Activated naive CD4-positive, alpha-beta T cell (primary cell): ENCODE results near the gene CSNK1D.
"Not testable (repeated sequence)": the region's sequence is repeated elsewhere in the genome, so short reads cannot be mapped to it uniquely, and the experiment has no call there.

Source experiments
- DNase-seq, 4 experiments: peaks; one replicate each; lab custom pipeline; 2025; lab: John Stamatoyannopoulos, UW

The CSNK1D gene

GRCh38 chr17:82274134-82275020 lies 877 bp upstream of the CSNK1D start:
- DNase-seq, result no peak

DNA sequence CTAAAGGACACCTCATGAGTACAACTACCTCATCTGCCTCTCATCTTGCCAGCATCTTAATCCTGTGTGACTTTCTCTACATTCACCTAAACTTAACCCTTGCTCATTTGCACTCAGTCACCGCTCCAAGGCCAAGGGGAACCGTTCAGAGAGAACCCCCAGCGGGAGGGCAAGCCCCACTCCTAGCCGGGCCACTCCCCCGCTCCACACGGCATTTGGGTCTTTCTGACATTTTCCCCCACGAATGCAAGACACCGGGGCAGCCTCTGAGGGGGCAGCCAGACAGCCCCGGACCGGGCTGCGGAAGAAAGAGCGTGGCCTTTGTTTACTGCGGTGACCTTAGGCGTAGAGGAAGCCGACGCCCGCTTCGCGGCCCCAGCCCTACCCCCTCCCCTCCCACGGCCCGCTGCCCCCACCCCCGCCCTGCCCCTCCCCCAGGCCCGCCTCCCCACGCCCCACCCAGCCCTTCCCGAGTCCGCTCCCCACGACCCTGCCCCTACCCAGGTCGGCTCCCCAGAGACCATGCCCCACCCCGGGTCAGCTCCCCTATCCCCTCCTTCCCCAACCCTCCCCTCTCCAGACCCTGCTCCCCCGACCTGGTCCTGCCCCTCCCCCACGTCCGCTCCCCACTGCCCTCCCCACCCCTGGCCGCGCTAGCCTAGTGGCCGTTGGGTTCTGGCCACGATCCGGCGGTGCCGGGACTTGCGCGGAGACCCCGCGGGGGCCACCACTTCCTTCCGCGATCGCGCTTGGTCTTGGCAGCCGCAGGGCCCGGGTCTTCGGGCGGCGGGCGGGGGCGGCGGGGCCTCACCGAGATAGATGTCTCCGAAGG lies 789 bp downstream of the CSNK1D start:
- peak in 2 of 4 experiments; percentile 12 to 20 for DNase-seq

GRCh38 chr17:82271401-82271800 lies 2.1 kb downstream of the CSNK1D start:
- DNase-seq, result no peak

DNA sequence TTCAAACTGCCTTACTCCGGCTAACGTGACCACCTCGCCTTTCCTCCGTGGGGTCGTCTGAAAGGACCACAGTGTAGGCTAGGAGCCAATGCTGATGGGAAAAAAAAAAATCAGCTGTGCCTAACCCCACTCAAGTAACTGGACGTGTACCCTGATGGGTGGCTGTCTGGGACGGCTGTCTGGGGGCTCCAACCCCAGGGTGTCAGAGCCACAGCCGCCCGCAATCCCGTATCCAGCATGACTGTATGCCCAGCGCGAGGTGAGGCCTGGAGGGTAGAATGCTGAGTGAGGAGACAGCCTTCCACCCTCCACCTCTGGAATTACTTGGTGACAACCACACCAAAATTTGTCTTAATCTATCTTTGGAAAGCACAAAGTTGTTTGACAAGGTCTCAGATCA lies 2.8 kb downstream of the CSNK1D start:
- no peak for DNase-seq

DNA sequence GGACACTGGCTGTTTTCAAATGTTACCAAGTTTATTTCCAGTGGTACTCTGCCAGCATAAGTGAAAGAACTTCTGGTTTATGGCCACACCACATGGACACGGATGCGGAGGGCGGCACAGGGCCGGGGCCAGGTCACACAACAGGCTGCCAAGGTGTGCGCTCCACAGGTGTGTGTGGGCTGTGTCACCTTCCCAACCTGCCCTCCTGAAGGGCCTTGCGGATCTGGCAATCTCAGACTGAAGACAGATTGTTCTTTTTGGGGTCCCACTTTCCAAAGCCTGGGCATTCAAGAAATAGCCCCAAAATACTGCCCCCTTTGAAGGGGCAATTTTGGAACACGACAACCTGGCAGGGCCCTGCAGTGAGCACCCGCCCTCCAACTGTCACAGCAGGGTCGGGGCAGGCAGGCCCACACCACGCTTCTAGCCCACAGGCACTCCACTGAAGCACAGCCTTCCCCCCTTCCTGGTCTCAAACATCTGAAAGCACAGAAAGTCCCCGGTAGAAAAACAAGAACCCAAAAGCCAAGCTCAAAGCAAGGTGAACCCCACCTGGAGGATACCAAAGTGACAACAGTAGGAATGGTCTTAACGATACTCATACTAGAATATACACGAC lies 3.5 kb downstream of the CSNK1D start:
- DNase-seq, result no peak

GRCh38 chr17:82269138-82269881 lies 4.2 kb downstream of the CSNK1D start:
- no peak for DNase-seq

GRCh38 chr17:82267575-82268379 lies 5.7 kb downstream of the CSNK1D start:
- peak in 1 of 4 experiments; percentile 15 for DNase-seq

DNA sequence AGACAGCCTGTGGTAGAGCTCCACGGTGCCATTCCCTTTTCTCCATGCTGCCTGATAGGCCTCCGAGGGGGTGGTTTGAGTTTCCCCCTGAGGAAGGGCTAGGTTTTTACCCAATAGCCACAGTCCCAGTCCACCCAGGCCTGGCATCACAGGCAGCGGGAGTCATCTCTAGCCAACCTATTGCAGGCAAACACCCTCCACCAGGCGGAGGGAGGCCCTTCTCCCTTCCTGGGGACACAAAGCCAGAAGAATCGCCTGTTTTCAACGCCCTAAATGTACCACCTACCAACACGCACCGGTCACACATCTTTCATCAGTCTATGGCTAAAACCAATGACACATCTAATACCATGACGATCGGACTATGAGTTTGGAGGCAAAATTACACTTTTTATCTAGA lies 7.4 kb downstream of the CSNK1D start:
- DNase-seq, result no peak

DNA sequence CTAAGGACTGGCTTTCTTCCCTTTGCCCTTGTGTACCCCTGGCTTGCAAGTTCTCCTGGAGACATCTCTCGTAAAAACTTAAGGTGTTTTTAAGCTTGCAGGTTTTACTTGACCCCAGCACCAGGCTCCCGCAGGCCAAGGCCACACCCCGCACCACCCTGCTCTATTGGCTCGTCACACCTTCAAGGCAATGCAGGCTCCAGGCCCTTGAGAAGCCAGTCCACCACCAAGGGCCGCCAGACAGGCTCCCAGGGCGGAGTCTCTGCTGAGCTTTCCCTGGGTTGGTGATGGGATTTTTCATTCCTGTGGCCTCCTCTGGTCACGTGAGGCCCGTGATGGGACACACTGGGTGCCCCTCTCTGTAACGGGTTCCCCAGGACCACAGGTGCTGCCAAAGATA lies 9.9 kb downstream of the CSNK1D start:
- no peak for DNase-seq

- no peak for DNase-seq
These were observed 11.2 kb downstream of the CSNK1D start for GRCh38 chr17:82262344-82262743.

- not testable (repeated sequence) for DNase-seq
These were observed 13.2 kb downstream of the CSNK1D start for GRCh38 chr17:82259972-82260961.

GRCh38 chr17:82258555-82258954 lies 14.9 kb downstream of the CSNK1D start:
- DNase-seq, result no peak

GRCh38 chr17:82257473-82257872 lies 16.0 kb downstream of the CSNK1D start:
- DNase-seq, result peak in 2 of 4 experiments; percentile 15 to 29

- DNase-seq, result no peak
These were observed 17.1 kb downstream of the CSNK1D start for GRCh38 chr17:82256242-82256885.

DNA sequence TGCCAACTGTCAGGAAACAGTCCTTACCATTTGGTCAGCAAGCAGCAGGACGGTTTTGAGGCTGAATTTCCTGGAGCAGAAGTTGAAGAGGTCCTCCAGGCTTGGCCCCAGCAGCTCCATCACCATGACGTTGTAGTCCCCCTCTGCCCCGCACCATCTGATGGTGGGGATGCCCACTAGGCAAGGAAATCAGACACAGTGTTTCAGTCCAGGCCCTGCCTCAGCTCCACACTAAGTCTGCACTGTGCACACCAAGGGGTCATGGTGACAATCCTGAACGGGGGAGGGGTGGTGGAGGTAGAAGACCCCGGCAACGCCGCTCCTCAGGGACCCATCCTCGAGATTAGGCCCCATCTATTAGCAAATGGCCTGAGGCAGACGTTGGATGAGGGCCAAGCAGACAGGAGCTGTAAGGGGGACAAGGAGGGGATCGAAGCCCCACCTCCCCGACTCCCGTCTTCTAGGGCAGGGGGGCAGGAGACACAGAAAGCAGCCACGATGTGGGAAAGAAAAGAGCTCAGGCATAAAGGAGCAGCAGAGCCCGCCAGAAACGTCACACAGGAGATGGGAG lies 18.0 kb downstream of the CSNK1D start:
- DNase-seq, result no peak

DNA sequence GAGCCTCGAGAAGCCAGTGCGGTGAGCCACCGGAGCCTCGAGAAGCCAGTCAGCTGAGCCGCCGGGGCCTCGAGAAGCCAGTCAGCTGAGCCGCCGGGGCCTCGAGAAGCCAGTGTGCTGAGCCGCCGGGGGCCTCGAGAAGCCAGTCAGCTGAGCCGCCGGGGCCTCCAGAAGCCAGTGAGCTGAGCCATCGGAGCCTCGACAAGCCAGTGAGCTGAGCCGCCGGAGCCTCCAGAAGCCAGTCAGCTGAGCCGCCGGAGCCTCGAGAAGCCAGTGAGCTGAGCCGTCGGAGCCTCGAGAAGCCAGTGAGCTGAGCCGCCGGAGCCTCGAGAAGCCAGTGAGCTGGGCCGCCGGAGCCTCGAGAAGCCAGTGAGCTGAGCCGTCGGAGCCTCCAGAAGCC lies 18.8 kb downstream of the CSNK1D start:
- not testable (repeated sequence) for DNase-seq

GRCh38 chr17:82254096-82254495 lies 19.4 kb downstream of the CSNK1D start:
- DNase-seq, result not testable (repeated sequence)

- no peak for DNase-seq
These were observed 20.3 kb downstream of the CSNK1D start for GRCh38 chr17:82253179-82253544.
